ENCODE measurements around the gene UGT1A3.

Gene UGT1A3

DNA sequence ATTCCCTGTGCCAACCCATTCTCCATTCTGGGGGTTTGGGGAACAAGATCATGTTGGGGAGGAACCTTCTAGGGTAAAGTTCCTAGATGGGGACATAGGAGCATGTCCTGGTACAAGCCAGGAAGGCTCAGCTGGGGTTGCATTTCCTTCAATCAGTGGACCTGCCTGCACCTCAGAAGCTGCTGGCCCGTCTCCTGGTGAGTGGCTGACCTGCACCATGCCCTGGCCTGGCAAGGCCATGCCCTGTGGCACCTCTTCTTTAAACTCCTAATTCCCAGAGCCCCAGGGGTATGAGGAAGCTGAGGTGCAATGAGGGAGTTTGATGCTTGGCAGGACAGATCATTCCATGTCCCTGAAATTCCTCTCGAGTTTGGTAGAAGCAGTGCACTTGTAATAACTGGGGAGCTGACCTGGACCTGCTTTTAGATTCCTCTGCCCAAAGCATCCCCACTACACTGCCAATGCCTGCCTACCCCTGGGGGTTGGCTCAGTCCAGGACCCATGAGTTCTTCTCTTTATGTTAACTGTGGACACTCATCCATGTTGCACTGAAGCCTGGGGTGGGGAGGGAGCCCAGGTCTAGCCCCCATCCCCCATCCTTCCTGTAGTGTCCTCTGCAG, 74.6 kb downstream of the UGT1A3 start:
- no peak overlapping the region for H3K27ac Mint-ChIP-seq
- DNase-seq (no peak), ATAC-seq (no peak)
- H3K27me3 Mint-ChIP-seq: peaks cover 17% of the 10 kb centered on the region
- H3K9me3 Mint-ChIP-seq: peaks cover 6% of the 10 kb centered on the region
- no peaks in the 10 kb centered on the region for H3K4me1 Mint-ChIP-seq
- H3K36me3 Mint-ChIP-seq (ENCODE audit: low read depth): no peaks in the 10 kb centered on the region
- no peak overlapping the region for H3K4me3 Mint-ChIP-seq

GRCh38 chr2:233803994-233804393, 75.2 kb downstream of the UGT1A3 start:
- peaks cover 6% of the 10 kb centered on the region for H3K9me3 Mint-ChIP-seq
- no peak overlapping the region for H3K27ac Mint-ChIP-seq
- no peaks in the 10 kb centered on the region for H3K36me3 Mint-ChIP-seq (ENCODE audit: low read depth)
- H3K4me3 Mint-ChIP-seq: no peak overlapping the region
- no peak for DNase-seq
- peaks cover 17% of the 10 kb centered on the region for H3K27me3 Mint-ChIP-seq
- ATAC-seq: no peak
- no peaks in the 10 kb centered on the region for H3K4me1 Mint-ChIP-seq

DNA sequence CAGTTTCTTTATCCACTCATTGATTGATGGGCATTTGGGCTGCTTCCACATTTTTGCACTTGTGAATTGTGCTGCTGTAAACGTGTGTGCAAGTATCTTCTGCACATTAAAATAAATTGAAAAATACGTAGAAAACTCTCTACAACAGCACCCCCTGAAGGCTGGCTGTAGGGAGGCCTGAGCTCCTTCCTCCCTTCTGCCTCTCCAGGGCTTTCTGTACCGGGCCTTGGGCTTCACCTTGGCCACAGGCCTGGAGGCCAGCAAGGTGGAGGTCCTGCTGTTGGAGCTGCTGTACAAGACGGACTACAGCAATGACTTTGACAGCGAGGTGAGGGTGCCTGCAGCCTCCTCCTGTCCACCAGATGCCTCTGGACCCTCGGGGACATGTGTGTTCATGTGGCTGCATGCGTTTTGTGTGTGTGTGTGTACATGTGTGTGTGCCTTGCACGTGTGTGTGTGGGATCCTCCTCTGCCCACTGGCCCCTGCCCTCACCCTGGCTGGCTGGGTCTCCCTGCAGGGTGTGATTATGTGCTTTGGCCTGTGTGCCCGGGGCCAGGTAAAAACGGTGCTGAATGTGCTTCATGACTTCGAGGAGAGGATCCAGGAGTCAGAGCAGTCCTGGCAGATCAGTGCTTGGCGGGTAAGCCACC, 78.5 kb downstream of the UGT1A3 start:
- no peaks in the 10 kb centered on the region for H3K36me3 Mint-ChIP-seq (ENCODE audit: low read depth)
- no peak for ATAC-seq
- no peaks in the 10 kb centered on the region for H3K4me1 Mint-ChIP-seq
- peaks cover 24% of the 10 kb centered on the region for H3K27me3 Mint-ChIP-seq
- H3K9me3 Mint-ChIP-seq: no peaks in the 10 kb centered on the region
- no peak overlapping the region for H3K4me3 Mint-ChIP-seq
- no peak for DNase-seq
- no peak overlapping the region for H3K27ac Mint-ChIP-seq

DNA sequence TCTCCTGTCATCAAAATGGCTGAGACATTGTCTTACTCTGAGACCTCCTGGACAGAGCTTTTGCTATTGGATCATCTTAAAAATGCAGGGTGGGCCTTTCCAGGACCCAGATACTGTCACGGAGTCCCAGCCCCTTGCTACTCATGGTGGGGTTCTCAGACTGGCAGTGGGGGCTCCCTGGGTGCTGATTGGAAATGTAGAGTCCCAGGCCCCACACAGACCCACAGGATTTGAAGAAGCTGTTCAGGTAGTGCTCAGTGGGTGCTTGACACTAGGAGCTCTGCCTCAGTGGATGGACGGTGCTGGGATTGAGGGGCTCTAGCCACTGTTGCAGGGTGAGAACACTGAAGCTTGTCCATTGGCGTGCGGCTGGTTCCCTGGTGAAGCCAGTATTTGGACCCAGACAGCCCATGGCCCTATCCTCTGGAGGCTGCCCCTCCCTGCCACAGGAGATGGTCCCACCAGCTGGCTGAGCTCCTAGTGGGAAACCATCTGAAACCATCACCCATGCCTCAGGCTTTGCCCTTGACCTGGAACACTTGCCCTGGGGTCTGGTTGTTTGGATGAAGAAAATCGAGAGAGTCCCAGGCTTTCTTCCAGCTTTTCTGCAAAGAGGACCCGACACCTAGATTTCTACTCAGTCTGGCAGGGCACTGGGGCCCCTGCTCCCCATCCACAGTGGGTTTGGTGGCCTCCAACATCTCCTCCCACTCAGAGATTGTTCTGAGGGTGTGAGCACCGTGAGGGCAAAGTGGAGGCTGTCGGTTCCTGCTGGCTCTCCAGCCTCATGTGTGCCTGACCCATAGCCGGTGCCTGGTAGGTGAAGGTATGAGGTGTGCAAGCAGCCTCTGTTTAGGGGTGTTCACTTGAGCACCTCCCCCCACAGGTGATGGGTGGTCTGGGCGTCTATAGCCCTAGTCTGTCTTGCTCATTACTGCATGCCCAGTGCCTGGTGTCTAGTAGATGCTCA, 79.4 kb downstream of the UGT1A3 start:
- Mint-ChIP-seq H3K27me3 (peaks cover 15% of the 10 kb centered on the region), H3K4me3 (no peak overlapping the region), H3K9me3 (no peaks in the 10 kb centered on the region), H3K4me1 (no peaks in the 10 kb centered on the region), H3K27ac (no peak overlapping the region), H3K36me3 (ENCODE audit: low read depth) (no peaks in the 10 kb centered on the region)
- ATAC-seq (no peak), DNase-seq (no peak)

- Mint-ChIP-seq H3K27ac (no peak overlapping the region), H3K4me1 (no peaks in the 10 kb centered on the region), H3K4me3 (no peak overlapping the region), H3K27me3 (peaks cover 7% of the 10 kb centered on the region), H3K36me3 (ENCODE audit: low read depth) (no peaks in the 10 kb centered on the region), H3K9me3 (no peaks in the 10 kb centered on the region)
- no peak for DNase-seq
- no peak for ATAC-seq
Measured at GRCh38 chr2:233810385-233810784, 81.5 kb downstream of the UGT1A3 start.

DNA sequence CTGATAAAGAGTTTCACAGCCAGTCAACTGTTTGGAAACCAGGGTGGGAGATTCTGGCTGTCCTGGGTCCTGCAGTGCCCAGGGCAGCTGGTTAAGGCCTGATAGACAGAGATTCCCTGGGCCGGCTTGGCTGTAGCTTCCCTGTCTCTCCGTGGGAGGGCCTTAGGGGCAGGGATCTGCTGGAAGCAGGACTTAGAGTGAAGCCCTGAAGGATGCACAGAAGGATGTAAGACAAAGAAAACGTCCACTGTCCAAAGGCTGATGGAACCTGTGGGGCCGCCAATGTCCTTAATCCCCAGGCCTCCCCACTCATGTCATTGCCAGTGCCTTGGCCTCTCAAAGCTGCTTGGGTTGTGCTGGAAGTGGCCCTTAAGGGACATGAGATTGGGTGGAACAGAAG, 82.2 kb downstream of the UGT1A3 start:
- H3K4me1 Mint-ChIP-seq: no peaks in the 10 kb centered on the region
- no peaks in the 10 kb centered on the region for H3K9me3 Mint-ChIP-seq
- no peaks in the 10 kb centered on the region for H3K36me3 Mint-ChIP-seq (ENCODE audit: low read depth)
- peaks cover 7% of the 10 kb centered on the region for H3K27me3 Mint-ChIP-seq
- DNase-seq (no peak), ATAC-seq (no peak)
- H3K27ac Mint-ChIP-seq: no peak overlapping the region
- H3K4me3 Mint-ChIP-seq: no peak overlapping the region

DNA sequence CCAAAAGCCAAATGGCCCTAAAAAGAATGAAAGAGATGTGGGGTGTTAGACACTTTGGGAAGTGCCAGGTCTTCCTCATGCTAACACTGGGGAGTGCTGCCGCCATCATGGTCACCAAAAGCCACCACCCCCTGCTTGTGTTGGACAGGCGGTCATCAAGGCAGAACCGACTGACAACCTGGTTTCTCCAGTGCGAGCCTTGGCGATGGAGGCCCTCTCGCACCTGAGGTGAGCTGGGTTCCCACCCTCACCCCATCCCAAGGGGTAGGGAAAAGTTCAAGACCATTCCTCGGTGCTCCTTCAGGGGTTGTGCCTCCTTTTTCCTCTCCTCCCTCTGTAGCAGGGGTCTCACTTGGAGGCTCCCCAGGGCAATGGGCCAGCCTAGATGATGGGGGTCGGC, 82.9 kb downstream of the UGT1A3 start:
- DNase-seq: no peak
- Mint-ChIP-seq H3K27ac (no peak overlapping the region), H3K4me1 (no peaks in the 10 kb centered on the region), H3K4me3 (no peak overlapping the region), H3K9me3 (no peaks in the 10 kb centered on the region), H3K27me3 (peaks cover 7% of the 10 kb centered on the region), H3K36me3 (ENCODE audit: low read depth) (no peaks in the 10 kb centered on the region)
- ATAC-seq: no peak

DNA sequence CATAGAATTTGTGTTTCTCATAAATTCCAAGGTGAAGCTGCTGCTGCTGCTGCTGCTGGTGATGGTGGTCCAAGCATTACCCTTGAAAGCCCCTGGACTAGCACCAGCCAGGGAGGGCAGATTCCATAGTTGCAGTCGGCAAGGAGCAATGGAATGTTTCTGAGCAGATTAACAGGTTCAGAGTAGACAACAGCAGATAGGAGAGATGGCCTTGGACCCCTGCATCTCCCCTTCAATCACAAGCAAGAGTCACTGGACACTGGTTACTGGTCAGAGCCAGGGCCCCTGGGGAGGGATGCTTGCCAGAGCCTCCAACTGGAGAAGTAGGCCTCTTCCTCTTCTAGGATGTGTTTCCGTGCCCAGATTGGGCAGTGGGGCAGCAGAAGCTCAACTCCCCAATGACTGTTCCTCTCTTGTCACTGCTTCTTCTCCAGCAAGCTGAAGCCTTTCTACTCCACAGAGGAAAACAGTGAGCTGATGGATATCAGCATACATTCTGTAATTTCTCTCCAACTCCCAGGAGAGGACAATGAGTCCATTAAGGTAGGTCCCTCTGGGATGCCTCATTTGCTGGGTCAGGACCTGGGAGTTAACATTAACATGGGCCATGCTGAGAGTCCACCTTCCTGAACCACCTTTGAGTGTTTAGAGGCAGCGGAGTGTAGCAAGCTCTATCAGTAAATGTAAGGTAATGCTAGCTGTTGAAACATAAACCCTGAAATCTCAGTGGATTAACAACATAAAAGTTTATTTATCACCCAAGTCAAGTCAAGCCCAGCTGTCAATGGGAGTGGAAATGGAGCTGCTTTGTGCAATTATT, 84.6 kb downstream of the UGT1A3 start:
- Mint-ChIP-seq H3K36me3 (ENCODE audit: low read depth) (no peaks in the 10 kb centered on the region), H3K4me1 (no peaks in the 10 kb centered on the region), H3K4me3 (no peak overlapping the region), H3K27ac (no peak overlapping the region), H3K9me3 (no peaks in the 10 kb centered on the region), H3K27me3 (peaks cover 10% of the 10 kb centered on the region)
- no peak for DNase-seq
- no peak for ATAC-seq

DNA sequence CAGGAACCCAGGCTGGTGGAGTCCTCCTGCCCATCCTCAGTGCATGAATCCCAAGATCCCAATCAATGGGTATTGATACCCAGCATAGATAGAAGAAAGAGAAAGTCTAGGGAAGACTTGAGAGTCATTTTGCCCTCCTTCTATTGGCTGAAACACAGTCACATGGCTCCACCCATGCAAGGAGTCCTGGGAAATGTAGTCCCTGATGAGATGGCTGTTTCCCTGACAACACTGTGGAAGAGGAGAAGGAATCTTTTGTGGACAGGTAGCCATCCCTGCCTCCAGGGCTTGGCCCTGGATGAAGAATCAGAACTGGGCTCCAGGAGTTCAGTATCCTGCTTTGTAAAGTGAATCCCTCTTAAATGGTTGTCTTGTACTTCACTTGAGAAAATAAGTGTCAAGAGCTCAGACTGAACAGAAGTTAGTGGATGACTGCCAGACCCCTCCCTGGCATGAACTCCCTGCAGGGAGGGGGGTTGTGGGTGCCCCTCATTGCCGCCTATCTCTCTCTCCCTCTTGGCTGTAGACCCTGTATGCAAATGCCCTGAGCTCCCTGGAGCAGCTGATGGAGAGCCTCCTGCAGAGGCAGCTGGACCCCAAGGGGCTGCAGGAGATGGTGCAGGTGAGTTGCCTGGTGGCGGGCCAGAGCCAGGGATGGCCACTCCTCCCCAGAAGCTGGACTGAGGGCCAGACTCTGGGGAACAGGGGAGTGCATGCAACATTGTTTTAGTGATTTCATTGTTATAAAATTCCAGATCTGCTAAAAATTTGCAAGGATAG, 85.4 kb downstream of the UGT1A3 start:
- no peaks in the 10 kb centered on the region for H3K4me1 Mint-ChIP-seq
- no peak for ATAC-seq
- H3K27me3 Mint-ChIP-seq: peaks cover 10% of the 10 kb centered on the region
- H3K27ac Mint-ChIP-seq: no peak overlapping the region
- H3K9me3 Mint-ChIP-seq: no peaks in the 10 kb centered on the region
- DNase-seq: no peak
- H3K4me3 Mint-ChIP-seq: no peak overlapping the region
- no peaks in the 10 kb centered on the region for H3K36me3 Mint-ChIP-seq (ENCODE audit: low read depth)

DNA sequence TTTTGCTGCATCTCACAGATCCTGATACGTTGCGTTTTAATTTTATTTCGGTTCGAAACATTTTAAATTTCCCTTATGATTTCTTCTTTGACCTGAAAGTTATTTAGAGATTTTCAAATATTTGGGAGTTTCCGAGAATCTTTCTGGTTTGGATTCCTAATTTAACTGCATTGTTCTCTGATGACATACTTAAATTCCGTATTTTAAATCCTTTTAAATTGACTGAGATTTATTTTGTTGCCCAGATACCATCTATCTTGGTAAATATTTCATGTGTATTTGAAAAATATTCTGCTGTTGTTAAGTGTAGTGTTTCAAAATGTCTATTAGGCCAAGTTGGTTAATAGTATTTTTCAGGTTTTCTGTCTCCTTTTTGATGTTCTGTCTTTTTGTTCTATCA, 87.0 kb downstream of the UGT1A3 start:
- DNase-seq: no peak
- Mint-ChIP-seq H3K4me1 (no peaks in the 10 kb centered on the region), H3K9me3 (no peaks in the 10 kb centered on the region), H3K36me3 (ENCODE audit: low read depth) (no peaks in the 10 kb centered on the region), H3K4me3 (no peak overlapping the region), H3K27me3 (peaks cover 5% of the 10 kb centered on the region), H3K27ac (no peak overlapping the region)
- ATAC-seq: no peak

GRCh38 chr2:233816334-233816733, 87.5 kb downstream of the UGT1A3 start:
- no peak for DNase-seq
- no peak for ATAC-seq
- Mint-ChIP-seq H3K4me1 (no peaks in the 10 kb centered on the region), H3K4me3 (no peak overlapping the region), H3K27ac (no peak overlapping the region), H3K9me3 (no peaks in the 10 kb centered on the region), H3K36me3 (ENCODE audit: low read depth) (no peaks in the 10 kb centered on the region), H3K27me3 (peaks cover 5% of the 10 kb centered on the region)

DNA sequence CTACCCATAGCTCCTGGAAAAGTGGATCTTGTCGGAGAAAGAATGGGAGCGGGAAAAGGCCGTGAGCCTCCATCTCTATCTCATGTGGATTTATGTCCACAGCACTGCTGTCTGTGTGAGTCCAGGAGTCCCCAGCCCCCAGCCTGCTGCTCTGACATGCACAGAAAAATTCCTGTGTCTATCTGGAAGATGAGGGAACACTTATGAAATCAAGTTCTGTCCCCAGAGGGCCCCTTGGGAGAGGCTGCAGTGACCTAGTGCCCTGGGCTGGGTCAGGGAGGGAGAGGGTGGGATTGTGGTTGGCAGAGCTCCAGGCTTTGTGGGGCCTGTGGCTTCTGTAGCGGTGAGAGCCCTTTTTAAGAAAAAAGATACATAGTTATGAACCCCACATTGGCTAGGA, 87.9 kb downstream of the UGT1A3 start:
- DNase-seq: no peak
- no peaks in the 10 kb centered on the region for H3K4me1 Mint-ChIP-seq
- no peak for ATAC-seq
- peaks cover 5% of the 10 kb centered on the region for H3K27me3 Mint-ChIP-seq
- no peak overlapping the region for H3K4me3 Mint-ChIP-seq
- no peaks in the 10 kb centered on the region for H3K9me3 Mint-ChIP-seq
- H3K36me3 Mint-ChIP-seq (ENCODE audit: low read depth): no peaks in the 10 kb centered on the region
- no peak overlapping the region for H3K27ac Mint-ChIP-seq

DNA sequence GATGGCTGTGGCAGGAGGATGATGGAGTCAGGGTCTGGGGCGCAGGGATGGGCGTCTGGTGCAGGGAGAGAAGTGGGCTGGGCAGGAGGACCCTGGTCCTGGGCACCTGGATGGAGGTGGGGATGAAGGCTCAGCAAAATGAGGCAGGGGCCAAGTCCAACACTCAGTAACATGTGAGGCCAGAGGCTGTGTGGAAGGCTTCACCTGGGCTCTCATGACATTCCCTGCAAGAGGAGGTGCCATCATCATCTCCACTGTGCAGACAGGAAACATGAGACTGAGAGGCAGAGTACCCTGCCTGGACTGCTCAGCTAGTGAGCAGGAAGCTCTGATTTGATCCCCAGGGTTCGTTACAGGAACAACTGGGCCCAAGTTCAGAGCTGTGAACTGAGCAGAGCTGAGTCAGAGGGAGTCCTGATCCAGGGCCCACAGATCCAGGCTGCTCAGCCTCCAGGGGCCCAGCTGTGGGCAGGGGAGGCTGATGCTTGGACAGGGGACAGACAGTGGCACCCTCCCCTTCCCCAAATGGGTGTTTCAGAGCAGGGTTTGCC, 88.6 kb downstream of the UGT1A3 start:
- no peak for ATAC-seq
- Mint-ChIP-seq H3K27ac (no peak overlapping the region), H3K4me3 (no peak overlapping the region), H3K4me1 (no peaks in the 10 kb centered on the region), H3K9me3 (no peaks in the 10 kb centered on the region), H3K36me3 (ENCODE audit: low read depth) (no peaks in the 10 kb centered on the region), H3K27me3 (peaks cover 3% of the 10 kb centered on the region)
- no peak for DNase-seq
